K562 (cell line): ENCODE data around the gene ATP1A3.
A peak's percentile ranks its signal among the peaks of the same experiment; 100 is the strongest.

ENCODE experiments used
- CHCHD3 ChIP-seq: fragments of 250-450 bp; sonication (Bioruptor Pico); IDR thresholded peaks from 2 replicates; pipeline ENCODE4 v2.1.2; 2022; ENCODE audit warnings: mild to moderate bottlenecking
- MAFF ChIP-seq: IDR thresholded peaks from 2 replicates; pipeline ENCODE4 v1.6.1; 2012; ENCODE audit warnings: low read length, improper control_type of control experiment
- MYC ChIP-seq, 2 experiments: fragments of 250-450 bp in 1 of 2; sonication (Bioruptor Pico) in 1 of 2; IDR thresholded peaks; 2 replicates each; pipeline versions ENCODE4 v1.5.1 to v1.6.1; 2012 to 2021; ENCODE audit warnings: low read depth in 2 of 2, borderline replicate concordance in 1 of 2, improper control_type of control experiment in 1 of 2, low read length in 1 of 2, mild to moderate bottlenecking in 1 of 2, moderate library complexity in 1 of 2
- NR2C2 ChIP-seq, 2 experiments: fragments of 200-800 bp in 1 of 2; sonication (Bioruptor generic) in 1 of 2; sonication (generic) in 1 of 2; formaldehyde crosslinking in 1 of 2; IDR thresholded peaks; 2 replicates each; pipeline versions ENCODE4 v1.6.1 to v1.8.0; 2016 to 2022; ENCODE audit warnings: mild to moderate bottlenecking in 1 of 2, missing compliant biosample characterization in 1 of 2, missing genetic modification characterization in 1 of 2, missing genetic modification reagents in 1 of 2
- POLR2A ChIP-seq: fragments of 450-650 bp; conservative IDR thresholded peaks from 2 replicates; pipeline ENCODE4 v1.6.1; 2016
- TBL1XR1 ChIP-seq, 2 experiments: IDR thresholded peaks; 2 replicates each; pipeline ENCODE4 v1.6.1; 2012; ENCODE audit warnings: improper control_type of control experiment in 2 of 2, low read length in 2 of 2, mild to moderate bottlenecking in 1 of 2
- ZNF133 ChIP-seq: fragments of 250-450 bp; sonication (Bioruptor Pico); IDR thresholded peaks from 2 replicates; pipeline ENCODE4 v1.4.0; 2020; ENCODE audit warnings: mild to moderate bottlenecking
- ZNF778 ChIP-seq: fragments of 450-650 bp; formaldehyde crosslinking; IDR thresholded peaks from 2 replicates; pipeline ENCODE4 v1.4.0; 2020; ENCODE audit warnings: mild to moderate bottlenecking, moderate library complexity
- TF ChIP-seq, protein P1 (sequence below): sonication (generic); formaldehyde crosslinking; IDR thresholded peaks from 2 replicates; pipeline ENCODE4 v1.5.0; 2020; ENCODE audit warnings: missing genetic modification reagents
- TF ChIP-seq, protein P2 (sequence below), 3 experiments: IDR thresholded peaks in 2 of 3; conservative IDR thresholded peaks in 1 of 3; 2 replicates each; pipeline ENCODE4 v1.5.1; 2011 to 2012; ENCODE audit warnings: low read length in 3 of 3, mild to moderate bottlenecking in 3 of 3, control low read depth in 2 of 3, improper control_type of control experiment in 1 of 3, inconsistent platforms in 1 of 3, low read depth in 1 of 3, mixed read lengths in 1 of 3, moderate library complexity in 1 of 3; ENCODE audit not compliant: insufficient read depth in 2 of 3

GRCh38 chr19:42028304-42029216 lies 34.5 kb upstream of the ATP1A3 start:
- TF ChIP-seq, protein P1, sequence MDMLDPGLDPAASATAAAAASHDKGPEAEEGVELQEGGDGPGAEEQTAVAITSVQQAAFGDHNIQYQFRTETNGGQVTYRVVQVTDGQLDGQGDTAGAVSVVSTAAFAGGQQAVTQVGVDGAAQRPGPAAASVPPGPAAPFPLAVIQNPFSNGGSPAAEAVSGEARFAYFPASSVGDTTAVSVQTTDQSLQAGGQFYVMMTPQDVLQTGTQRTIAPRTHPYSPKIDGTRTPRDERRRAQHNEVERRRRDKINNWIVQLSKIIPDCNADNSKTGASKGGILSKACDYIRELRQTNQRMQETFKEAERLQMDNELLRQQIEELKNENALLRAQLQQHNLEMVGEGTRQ = no peak
- TF ChIP-seq NR2C2 (CRISPR knock-in tag; IDR thresholded peaks at IDR 0.05) (no peak), NR2C2 (tag; IDR thresholded peaks at IDR 0.05) (no peak), MAFF (no peak), CHCHD3 (CRISPR knock-in tag) (no peak), MYC (IDR thresholded peaks at IDR 0.05; ENCODE audit: low read depth, low read length) (no peak), MYC (CRISPR knock-in tag; IDR thresholded peaks at IDR 0.05; ENCODE audit: borderline replicate concordance, low read depth) (no peak), POLR2A (no peak), ZNF778 (CRISPR knock-in tag) (no peak), ZNF133 (CRISPR knock-in tag) (no peak), TBL1XR1 (IDR thresholded peaks at IDR 0.05; ENCODE audit: low read length in 2 of 2) (no peak)
- TF ChIP-seq, protein P2, sequence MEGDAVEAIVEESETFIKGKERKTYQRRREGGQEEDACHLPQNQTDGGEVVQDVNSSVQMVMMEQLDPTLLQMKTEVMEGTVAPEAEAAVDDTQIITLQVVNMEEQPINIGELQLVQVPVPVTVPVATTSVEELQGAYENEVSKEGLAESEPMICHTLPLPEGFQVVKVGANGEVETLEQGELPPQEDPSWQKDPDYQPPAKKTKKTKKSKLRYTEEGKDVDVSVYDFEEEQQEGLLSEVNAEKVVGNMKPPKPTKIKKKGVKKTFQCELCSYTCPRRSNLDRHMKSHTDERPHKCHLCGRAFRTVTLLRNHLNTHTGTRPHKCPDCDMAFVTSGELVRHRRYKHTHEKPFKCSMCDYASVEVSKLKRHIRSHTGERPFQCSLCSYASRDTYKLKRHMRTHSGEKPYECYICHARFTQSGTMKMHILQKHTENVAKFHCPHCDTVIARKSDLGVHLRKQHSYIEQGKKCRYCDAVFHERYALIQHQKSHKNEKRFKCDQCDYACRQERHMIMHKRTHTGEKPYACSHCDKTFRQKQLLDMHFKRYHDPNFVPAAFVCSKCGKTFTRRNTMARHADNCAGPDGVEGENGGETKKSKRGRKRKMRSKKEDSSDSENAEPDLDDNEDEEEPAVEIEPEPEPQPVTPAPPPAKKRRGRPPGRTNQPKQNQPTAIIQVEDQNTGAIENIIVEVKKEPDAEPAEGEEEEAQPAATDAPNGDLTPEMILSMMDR (IDR thresholded peaks at IDR 0.05 in 2 of 3, conservative IDR thresholded peaks at IDR 0.05 in 1 of 3; ENCODE audit: insufficient read depth in 2 of 3, low read depth in 1 of 3, low read length in 3 of 3) = peak; percentile 82 to 95 (median 86)
